Measurements from ENCODE around the gene YEATS4. TPM values are rescaled to one million over a fixed set of nuclear protein-coding genes. Genes with fewer than 3 reads are reported as not detected.

Gene YEATS4
- total RNA-seq, 1 experiment from 2014 or later, result 38.9 TPM

GRCh38 chr12:69410571-69410970 lies 51.0 kb downstream of the YEATS4 start:
- intact Hi-C loops (cut with micrococcal nuclease; ENCODE audit: unreplicated experiment), result no loop called here
- H3K9me3 Mint-ChIP-seq (ENCODE audit: low read depth, unreplicated experiment), result no peaks in the 10 kb centered on the region

GRCh38 chr12:69412655-69413054 lies 53.1 kb downstream of the YEATS4 start:
- CTCF ChIA-PET, result no interaction called here
- H3K4me1 Mint-ChIP-seq (ENCODE audit: low read depth, unreplicated experiment), result peaks cover 12% of the 10 kb centered on the region
- DNase-seq, result no peak
- H3K27ac Mint-ChIP-seq (ENCODE audit: unreplicated experiment), result no peak overlapping the region
- no peak for TF ChIP-seq CTCF (IDR thresholded peaks at IDR 0.05; ENCODE audit: unreplicated experiment)
- no peaks in the 10 kb centered on the region for H3K36me3 Mint-ChIP-seq (ENCODE audit: insufficient read depth, unreplicated experiment)
- H3K9me3 Mint-ChIP-seq (ENCODE audit: low read depth, unreplicated experiment), result no peaks in the 10 kb centered on the region
- H3K27me3 Mint-ChIP-seq (ENCODE audit: unreplicated experiment), result no peaks in the 10 kb centered on the region
- intact Hi-C loops (cut with micrococcal nuclease; ENCODE audit: unreplicated experiment), result no loop called here
- H3K4me3 Mint-ChIP-seq (ENCODE audit: low read depth, unreplicated experiment), result no peak overlapping the region
- BruUV-seq (replicated peaks), result no TSS peak

More at GRCh38 chr12:69410571-69410970, 51.0 kb downstream of the YEATS4 start:
- Mint-ChIP-seq H3K27me3 (ENCODE audit: unreplicated experiment) (no peaks in the 10 kb centered on the region), H3K36me3 (ENCODE audit: insufficient read depth, unreplicated experiment) (no peaks in the 10 kb centered on the region), H3K4me3 (ENCODE audit: low read depth, unreplicated experiment) (no peak overlapping the region), H3K27ac (ENCODE audit: unreplicated experiment) (no peak overlapping the region), H3K4me1 (ENCODE audit: low read depth, unreplicated experiment) (peaks cover 6% of the 10 kb centered on the region)
- no peak for DNase-seq
- no peak for TF ChIP-seq CTCF (IDR thresholded peaks at IDR 0.05; ENCODE audit: unreplicated experiment)
- CTCF ChIA-PET, result no interaction called here
- BruUV-seq (replicated peaks), result no TSS peak

GRCh38 chr12:69415471-69416275 lies 56.1 kb downstream of the YEATS4 start:
- DNase-seq, result peak; percentile 42
- Mint-ChIP-seq H3K4me1 (ENCODE audit: low read depth, unreplicated experiment) (peaks cover 19% of the 10 kb centered on the region), H3K4me3 (ENCODE audit: low read depth, unreplicated experiment) (no peak overlapping the region), H3K27me3 (ENCODE audit: unreplicated experiment) (no peaks in the 10 kb centered on the region), H3K9me3 (ENCODE audit: low read depth, unreplicated experiment) (peaks cover 3% of the 10 kb centered on the region), H3K27ac (ENCODE audit: unreplicated experiment) (no peak overlapping the region), H3K36me3 (ENCODE audit: insufficient read depth, unreplicated experiment) (no peaks in the 10 kb centered on the region)
- CTCF ChIA-PET, result interaction anchor here (0.9 kb wide), 1 partner anchor 155 kb away, joined by 3 read pairs; no protein-coding TSS in a partner anchor
- intact Hi-C loops (cut with micrococcal nuclease; ENCODE audit: unreplicated experiment), result loop anchor here (1.0 kb wide), 1 partner anchor 155 kb away; no protein-coding TSS in a partner anchor
- BruUV-seq (replicated peaks), result no TSS peak
- peak; percentile 80 for TF ChIP-seq CTCF (IDR thresholded peaks at IDR 0.05; ENCODE audit: unreplicated experiment)

- intact Hi-C loops (cut with micrococcal nuclease; ENCODE audit: unreplicated experiment), result no loop called here
- Mint-ChIP-seq H3K9me3 (ENCODE audit: low read depth, unreplicated experiment) (peaks cover 3% of the 10 kb centered on the region), H3K4me1 (ENCODE audit: low read depth, unreplicated experiment) (peaks cover 19% of the 10 kb centered on the region), H3K27me3 (ENCODE audit: unreplicated experiment) (no peaks in the 10 kb centered on the region), H3K4me3 (ENCODE audit: low read depth, unreplicated experiment) (no peak overlapping the region), H3K36me3 (ENCODE audit: insufficient read depth, unreplicated experiment) (no peaks in the 10 kb centered on the region), H3K27ac (ENCODE audit: unreplicated experiment) (no peak overlapping the region)
- CTCF ChIA-PET, result interaction anchor here (0.6 to 0.7 kb wide), 2 partner anchors 87 to 380 kb away, joined by 4 to 8 read pairs; no protein-coding TSS in a partner anchor
- no peak for DNase-seq
- TF ChIP-seq CTCF (IDR thresholded peaks at IDR 0.05; ENCODE audit: unreplicated experiment), result no peak
- BruUV-seq (replicated peaks), result no TSS peak
Observed at GRCh38 chr12:69417231-69417630, 57.7 kb downstream of the YEATS4 start.

All from Calu3 (cell line).